Transverse colon (tissue), 4 donors: ENCODE results near the gene ZNF296. TPM values are rescaled to one million over a fixed set of nuclear protein-coding genes. Genes with fewer than 3 reads are reported as not detected.
A peak's percentile ranks its signal among the peaks of the same experiment; 100 is the strongest.

Experiments used
- DNase-seq: peaks from one replicate; pipeline ENCODE4 v3.0.0-alpha.2; 2019
- H3K27ac ChIP-seq, 4 donors: fragments of 200-600 bp; sonication (generic); 2 replicates each; pipeline ENCODE4 v1.5.1; 2016 to 2018; ENCODE audit warnings: inconsistent platforms in 4 of 4
- H3K27me3 ChIP-seq: fragments of 200-600 bp; sonication (generic); 2 replicates; pipeline ENCODE4 v1.5.1; 2017; ENCODE audit warnings: inconsistent platforms
- H3K36me3 ChIP-seq, 4 donors: fragments of 200-600 bp; sonication (generic); 2 replicates each; pipeline ENCODE4 v1.5.1; 2017 to 2019; ENCODE audit warnings: inconsistent platforms in 4 of 4
- H3K4me1 ChIP-seq, 4 donors: fragments of 200-600 bp; sonication (generic); 2 replicates each; pipeline ENCODE4 v1.5.1; 2017 to 2020; ENCODE audit warnings: inconsistent platforms in 4 of 4
- H3K4me3 ChIP-seq, 4 donors: fragments of 200-600 bp; sonication (generic); 1 replicate in 1 of 4; 2 replicates in 3 of 4; pipeline versions ENCODE4 v1.5.1 to v1.6.1; 2017 to 2019; ENCODE audit warnings: inconsistent platforms in 4 of 4
- H3K9me3 ChIP-seq, 2 donors: fragments of 200-600 bp; sonication (generic); 2 replicates each; pipeline ENCODE4 v1.5.1; 2017 to 2019; ENCODE audit warnings: inconsistent platforms in 2 of 2
- EP300 ChIP-seq: sonication (generic); formaldehyde crosslinking; IDR thresholded peaks from one replicate; pipeline ENCODE4 v1.6.1; 2017; ENCODE audit warnings: antibody characterized with exemption, low read depth
- POLR2A ChIP-seq: fragments of 450-650 bp; IDR thresholded peaks from one replicate; pipeline ENCODE4 v1.6.1; 2016; ENCODE audit warnings: antibody characterized with exemption, mild to moderate bottlenecking, moderate library complexity
- POLR2AphosphoS5 ChIP-seq, 3 donors: sonication (generic); formaldehyde crosslinking; IDR thresholded peaks; one replicate each; pipeline ENCODE4 v1.6.1; 2016; ENCODE audit warnings: antibody characterized with exemption in 3 of 3
- WGBS, 2 donors: methylation state at CpG; one replicate each; pipeline ENCODE4 v1.1.5; 2018; ENCODE audit warnings: low coverage in 1 of 2; 5-methylcytosine and 5-hydroxymethylcytosine counted together
- in situ Hi-C, 4 donors: fragments of 200-750 bp; cut with MboI; loops; one replicate each; pipeline versions ENCODE4 v1.15.0 to v1.15.1; 2017; ENCODE audit warnings: low sequenced_read_pairs in 3 of 4, low pct_ligation_motif_present in 1 of 4, low pct_unique_long_range_greater_than_20kb in 1 of 4
- intact Hi-C: fragments of 100-400 bp; cut with DNase I; formaldehyde crosslinking; loops from one replicate; pipeline ENCODE4 v1.15.1; 2023; ENCODE audit warnings: low total_unique reads
- total RNA-seq, 4 donors: library from RNA; depleted of rRNA; stranded (reverse); fragments of >200 nt; gene quantifications; one replicate each; pipeline ENCODE4 v1.1.0, GENCODE V29; 2016
- TF ChIP-seq, protein P1 (sequence below), 5 experiments: fragments of 200-600 bp in 3 of 5; fragments of 450-650 bp in 2 of 5; sonication (generic) in 3 of 5; IDR thresholded peaks; 1 replicate in 2 of 5; 2 replicates in 3 of 5; pipeline ENCODE4 v1.5.1; 2016 to 2017; ENCODE audit warnings: antibody characterized with exemption in 5 of 5, inconsistent platforms in 3 of 5, mild to moderate bottlenecking in 2 of 5, moderate library complexity in 1 of 5

The ZNF296 gene
- 1 to 10 TPM in 3 of 4 donors, under 1 TPM in 1; 0.75 to 5.8 (median 3.5) TPM for total RNA-seq

DNA sequence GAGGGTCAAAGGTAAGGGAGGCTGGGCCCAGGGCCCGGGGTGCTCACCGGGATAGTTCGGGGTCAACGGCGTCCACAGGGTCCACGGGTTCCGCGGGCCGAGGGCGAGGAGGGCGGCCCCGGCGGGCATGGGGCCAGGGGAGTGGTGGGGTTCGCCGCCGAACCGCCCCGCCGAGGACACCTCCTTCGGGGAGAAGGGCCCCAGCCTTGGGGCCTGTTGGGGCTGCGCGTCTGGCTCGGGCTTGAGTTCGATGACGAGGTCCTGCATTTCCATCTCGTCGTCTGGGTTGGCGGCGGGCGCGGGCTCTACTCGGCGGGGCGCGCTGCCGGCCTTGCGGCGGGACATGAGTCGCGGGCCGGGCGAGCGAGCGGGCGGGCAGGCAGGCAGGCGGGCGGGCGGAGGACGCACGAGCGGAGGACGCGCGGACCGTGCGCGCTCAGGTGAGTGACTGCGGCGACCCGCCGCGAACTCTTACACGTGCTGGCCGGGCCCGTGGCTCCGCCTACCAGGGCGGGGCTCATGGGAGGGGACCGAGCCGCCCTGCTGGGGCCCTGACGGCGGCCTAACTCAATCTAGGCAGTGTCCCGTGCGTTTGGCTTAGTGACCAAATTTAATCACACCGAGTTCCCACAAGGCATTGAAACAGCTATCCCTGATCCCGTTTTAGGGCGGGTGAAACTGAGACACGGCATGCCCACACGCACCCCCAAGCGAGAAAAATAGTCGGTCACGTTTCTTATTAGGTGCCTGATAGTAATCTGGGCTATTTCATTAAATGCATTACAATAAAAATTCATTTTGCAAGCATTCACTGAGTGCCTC lies at the start of gene ZNF296:
ZNF296 (minus strand) TSS at position 450 of the 822 bp plus-strand sequence; CDS start at position 345, 105 bp downstream.
- Histone ChIP-seq H3K4me3 (peak within 1 kb of the TSS; percentile 31 to 68 (median 57)), H3K36me3 (peaks cover 0 to 9% (median 3%) of the 10 kb centered on the region in 4 donors), H3K9me3 (no peaks in the 10 kb centered on the region), H3K4me1 (peaks cover 7 to 51% (median 39%) of the 10 kb centered on the region in 4 donors), H3K27ac (peak within 1 kb of the TSS; percentile 88 to 92 (median 89)), H3K27me3 (no peaks in the 10 kb centered on the region)
- in situ Hi-C loops, result no loop called here
- intact Hi-C loops, result loop anchor here (5.0 kb wide), 1 partner anchor 34 kb away; no protein-coding TSS in a partner anchor
- TF ChIP-seq POLR2A (peak; percentile 48), POLR2AphosphoS5 (IDR thresholded peaks at IDR 0.05) (peak; percentile 82 to 91 (median 87)), EP300 (no peak)
- TF ChIP-seq, protein P1, sequence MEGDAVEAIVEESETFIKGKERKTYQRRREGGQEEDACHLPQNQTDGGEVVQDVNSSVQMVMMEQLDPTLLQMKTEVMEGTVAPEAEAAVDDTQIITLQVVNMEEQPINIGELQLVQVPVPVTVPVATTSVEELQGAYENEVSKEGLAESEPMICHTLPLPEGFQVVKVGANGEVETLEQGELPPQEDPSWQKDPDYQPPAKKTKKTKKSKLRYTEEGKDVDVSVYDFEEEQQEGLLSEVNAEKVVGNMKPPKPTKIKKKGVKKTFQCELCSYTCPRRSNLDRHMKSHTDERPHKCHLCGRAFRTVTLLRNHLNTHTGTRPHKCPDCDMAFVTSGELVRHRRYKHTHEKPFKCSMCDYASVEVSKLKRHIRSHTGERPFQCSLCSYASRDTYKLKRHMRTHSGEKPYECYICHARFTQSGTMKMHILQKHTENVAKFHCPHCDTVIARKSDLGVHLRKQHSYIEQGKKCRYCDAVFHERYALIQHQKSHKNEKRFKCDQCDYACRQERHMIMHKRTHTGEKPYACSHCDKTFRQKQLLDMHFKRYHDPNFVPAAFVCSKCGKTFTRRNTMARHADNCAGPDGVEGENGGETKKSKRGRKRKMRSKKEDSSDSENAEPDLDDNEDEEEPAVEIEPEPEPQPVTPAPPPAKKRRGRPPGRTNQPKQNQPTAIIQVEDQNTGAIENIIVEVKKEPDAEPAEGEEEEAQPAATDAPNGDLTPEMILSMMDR (IDR thresholded peaks at IDR 0.05), result no peak
- peak; percentile 93 for DNase-seq
- 2% methylated on average over 48 of the region's 81 CpGs; no CpG with 5 or more reads in 1 of the 2 donors for WGBS, 2 donors

DNA sequence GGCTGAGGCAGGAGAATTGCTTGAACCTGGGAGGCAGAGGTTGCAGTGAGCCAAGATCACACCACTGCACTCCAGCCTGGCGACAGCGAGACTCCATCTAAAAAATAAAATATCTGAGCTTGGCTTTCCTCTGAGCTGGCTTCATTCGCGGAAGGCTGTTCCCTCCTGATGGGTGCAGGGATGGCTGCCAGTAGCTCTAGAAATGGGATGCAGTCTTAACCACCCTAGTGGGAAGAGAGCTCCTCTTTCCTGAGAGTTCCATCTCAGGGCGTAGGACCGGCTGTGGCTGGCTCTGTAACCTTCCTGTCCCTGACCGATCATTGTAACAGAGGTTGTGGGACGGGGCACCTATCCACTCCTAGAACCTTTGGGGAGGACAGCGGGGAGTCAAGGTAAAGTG lies 49.1 kb upstream of the ZNF296 start:
- no peak overlapping the region for H3K4me3 ChIP-seq
- TF ChIP-seq POLR2AphosphoS5 (IDR thresholded peaks at IDR 0.05) (no peak), POLR2A (no peak), EP300 (no peak)
- TF ChIP-seq, protein P1 (IDR thresholded peaks at IDR 0.05), result no peak
- no peaks in the 10 kb centered on the region for H3K27me3 ChIP-seq
- in situ Hi-C loops, result no loop called here
- intact Hi-C loops, result no loop called here
- H3K4me1 ChIP-seq, result peaks cover 0 to 25% (median 7%) of the 10 kb centered on the region in 4 donors
- H3K27ac ChIP-seq, result no peak overlapping the region
- no peaks in the 10 kb centered on the region for H3K9me3 ChIP-seq
- no peak for DNase-seq
- WGBS, 2 donors, result 89 to 100% methylated on average over 3 to 9 of the region's 9 CpGs
- no peaks in the 10 kb centered on the region for H3K36me3 ChIP-seq

DNA sequence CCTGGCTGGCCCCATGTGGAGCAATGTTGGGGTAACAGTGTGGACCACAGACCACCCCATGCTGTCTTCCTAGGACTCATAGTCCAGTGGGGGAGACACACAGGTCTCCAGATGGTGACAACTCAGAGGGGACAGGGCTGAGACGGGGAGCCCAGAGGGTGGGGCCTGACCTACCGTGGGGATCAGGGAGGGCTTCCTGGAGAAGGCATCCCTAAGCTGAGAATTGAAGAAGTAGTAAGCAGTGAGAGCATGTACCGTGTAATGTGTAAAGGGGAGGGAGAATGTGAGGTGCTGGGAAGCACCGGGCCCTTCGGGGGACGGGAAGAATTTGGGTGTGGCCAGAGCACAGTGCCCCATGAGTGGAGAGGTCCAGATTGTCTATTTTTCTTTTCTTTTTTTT lies 47.7 kb upstream of the ZNF296 start:
- Histone ChIP-seq H3K27ac (no peak overlapping the region), H3K9me3 (no peaks in the 10 kb centered on the region), H3K4me3 (no peak overlapping the region), H3K36me3 (no peaks in the 10 kb centered on the region), H3K27me3 (no peaks in the 10 kb centered on the region), H3K4me1 (peaks cover 7 to 33% (median 14%) of the 10 kb centered on the region in 4 donors)
- TF ChIP-seq EP300 (no peak), POLR2A (no peak), POLR2AphosphoS5 (IDR thresholded peaks at IDR 0.05) (no peak)
- TF ChIP-seq, protein P1 (IDR thresholded peaks at IDR 0.05), result no peak
- intact Hi-C loops, result no loop called here
- in situ Hi-C loops, result no loop called here
- WGBS, 2 donors, result 53 to 87% methylated on average over 4 to 6 of the region's 6 CpGs
- no peak for DNase-seq

DNA sequence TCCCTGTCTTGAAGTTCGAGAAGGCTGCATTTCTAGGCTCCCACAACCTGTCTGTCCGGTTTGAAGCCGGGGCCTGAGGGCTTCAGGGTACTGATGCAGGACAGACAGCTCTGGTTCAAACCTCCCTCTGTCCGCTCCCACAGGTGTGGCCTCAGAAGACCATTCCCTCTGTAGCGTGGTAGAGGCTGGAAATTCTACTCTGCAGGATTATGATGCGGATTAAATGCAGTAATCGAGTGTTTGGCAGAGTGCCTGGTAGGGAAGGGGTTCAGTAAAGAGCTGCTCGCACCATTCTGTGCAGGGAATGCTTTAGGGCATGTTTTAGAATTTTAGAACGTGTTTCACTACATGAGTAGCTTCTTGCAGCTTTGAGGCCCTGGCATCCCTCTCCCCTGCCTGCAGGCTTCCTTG lies 47.2 kb upstream of the ZNF296 start:
- in situ Hi-C loops (no loop called here), intact Hi-C loops (no loop called here)
- H3K27me3 ChIP-seq, result no peaks in the 10 kb centered on the region
- H3K4me3 ChIP-seq, result no peak overlapping the region
- no peak overlapping the region for H3K27ac ChIP-seq
- peaks cover 13 to 39% (median 19%) of the 10 kb centered on the region in 4 donors for H3K4me1 ChIP-seq
- no peaks in the 10 kb centered on the region for H3K36me3 ChIP-seq
- TF ChIP-seq POLR2A (no peak), EP300 (no peak), POLR2AphosphoS5 (IDR thresholded peaks at IDR 0.05) (no peak)
- TF ChIP-seq, protein P1 (IDR thresholded peaks at IDR 0.05), result no peak
- WGBS, 2 donors, result 48% methylated on average over 9 of the region's 9 CpGs; no CpG with 5 or more reads in 1 of the 2 donors
- no peaks in the 10 kb centered on the region for H3K9me3 ChIP-seq
- no peak for DNase-seq
